Keratinocyte (primary cell): Measurements from ENCODE around the gene PRKCA.
"Not testable (repeated sequence)": the region's sequence is repeated elsewhere in the genome, so short reads cannot be mapped to it uniquely, and the experiment has no call there.

Experiments
- CTCF ChIP-seq, 3 experiments: IDR thresholded peaks in 1 of 3; conservative IDR thresholded peaks in 1 of 3; optimal IDR thresholded peaks in 1 of 3; 2 replicates in 2 of 3; 3 replicates in 1 of 3; pipeline versions ENCODE3 to v1.5.1; 2011; ENCODE audit warnings: low read length in 3 of 3, mild to moderate bottlenecking in 3 of 3, moderate library complexity in 2 of 3, control low read depth in 1 of 3, inconsistent platforms in 1 of 3; ENCODE audit not compliant: insufficient read depth in 2 of 3; ENCODE audit errors: extremely low read depth in 1 of 3
- EZH2 ChIP-seq: IDR thresholded peaks from one replicate; pipeline ENCODE4 v1.6.1; 2012; ENCODE audit warnings: inconsistent platforms, mild to moderate bottlenecking, low read length, moderate library complexity

GRCh38 chr17:66725438-66725837 lies 423.0 kb downstream of the PRKCA start:
- not testable (repeated sequence) for TF ChIP-seq CTCF (optimal IDR thresholded peaks at IDR 0.05 in 1 of 3, IDR thresholded peaks at IDR 0.05 in 1 of 3, conservative IDR thresholded peaks at IDR 0.05 in 1 of 3; ENCODE audit: extremely low read depth in 1 of 3, insufficient read depth in 2 of 3, low read length in 3 of 3); EZH2
